GM12872 (cell line): ENCODE results near the gene CLEC4D.

ENCODE experiments used
- CTCF ChIP-seq: IDR thresholded peaks from 3 replicates; pipeline ENCODE4 v1.5.1; 2011; ENCODE audit warnings: low read depth, mild to moderate bottlenecking, low read length, moderate library complexity; ENCODE audit not compliant: insufficient read depth

CLEC4D gene

GRCh38 chr12:8491646-8492530 is 21.4 kb upstream of the CLEC4D start:
- no peak for TF ChIP-seq CTCF

GRCh38 chr12:8493084-8493483 is 20.2 kb upstream of the CLEC4D start:
- no peak for TF ChIP-seq CTCF

GRCh38 chr12:8499616-8500015 is 13.7 kb upstream of the CLEC4D start:
- peak; percentile 41; the same call in 2 of the 3 replicates for TF ChIP-seq CTCF

GRCh38 chr12:8501720-8502119 is 11.6 kb upstream of the CLEC4D start:
- TF ChIP-seq CTCF, result no peak

GRCh38 chr12:8504351-8504750 is 9.0 kb upstream of the CLEC4D start:
- no peak for TF ChIP-seq CTCF

- no peak for TF ChIP-seq CTCF
Measured at GRCh38 chr12:8507596-8507995, 5.7 kb upstream of the CLEC4D start.

- no peak for TF ChIP-seq CTCF
Measured at GRCh38 chr12:8508223-8508622, 5.1 kb upstream of the CLEC4D start.
